Duodenal mucosa (tissue), 2 donors: Measurements from ENCODE around the gene APBB2.
"Not testable (repeated sequence)": the region's sequence is repeated elsewhere in the genome, so short reads cannot be mapped to it uniquely, and the experiment has no call there.

ENCODE experiments used
- H3K27ac ChIP-seq: one replicate; pipeline ENCODE4 v1.7.0; 2013; ENCODE audit warnings: low read depth, low read length
- H3K27me3 ChIP-seq, 2 donors: one replicate each; pipeline ENCODE4 v1.7.0; 2013; ENCODE audit warnings: low read length in 2 of 2, control low read depth in 1 of 2; ENCODE audit not compliant: insufficient read depth in 2 of 2, control insufficient read depth in 1 of 2
- H3K36me3 ChIP-seq, 2 donors: one replicate each; pipeline ENCODE4 v1.7.0; 2013; ENCODE audit warnings: low read length in 2 of 2, control low read depth in 1 of 2; ENCODE audit not compliant: insufficient read depth in 2 of 2, control insufficient read depth in 1 of 2
- H3K4me1 ChIP-seq, 2 donors: one replicate each; pipeline ENCODE4 v1.7.0; 2013; ENCODE audit warnings: low read length in 2 of 2, control low read depth in 1 of 2; ENCODE audit not compliant: insufficient read depth in 2 of 2, control insufficient read depth in 1 of 2
- H3K4me3 ChIP-seq, 2 donors: one replicate each; pipeline ENCODE4 v1.7.0; 2013; ENCODE audit warnings: low read length in 2 of 2, low read depth in 1 of 2
- H3K9ac ChIP-seq, 2 donors: one replicate each; pipeline ENCODE4 v1.7.0; 2013; ENCODE audit warnings: low read length in 2 of 2, low read depth in 1 of 2
- H3K9me3 ChIP-seq, 2 donors: one replicate each; pipeline ENCODE4 v1.7.0; 2013; ENCODE audit warnings: low read length in 2 of 2, control low read depth in 1 of 2; ENCODE audit not compliant: control insufficient read depth in 1 of 2

The APBB2 gene

DNA sequence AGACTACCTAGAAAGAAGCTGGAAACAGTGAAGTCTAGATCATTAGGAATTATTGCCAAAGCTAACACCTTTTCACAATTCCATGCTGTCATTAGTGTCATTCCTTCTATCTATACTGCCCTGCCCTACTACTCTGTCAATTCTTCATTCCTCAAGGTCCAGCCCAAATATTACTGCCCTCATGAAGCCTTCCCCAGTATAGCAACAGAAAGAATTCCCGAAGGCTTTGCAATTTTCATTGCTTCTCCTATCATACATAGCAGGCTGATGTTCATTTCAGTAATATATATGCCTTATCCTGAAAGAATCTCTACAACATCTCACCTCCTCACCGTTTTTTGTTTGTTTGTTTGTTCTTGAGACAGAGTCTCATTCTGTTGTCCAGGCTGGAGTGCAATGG is 63.9 kb downstream of the APBB2 start:
- H3K27me3 ChIP-seq: no peaks in the 10 kb centered on the region
- H3K27ac ChIP-seq: no peak overlapping the region
- H3K4me3 ChIP-seq: no peak overlapping the region
- H3K9me3 ChIP-seq: no peaks in the 10 kb centered on the region
- no peaks in the 10 kb centered on the region for H3K36me3 ChIP-seq
- H3K4me1 ChIP-seq: peaks cover 2 to 13% of the 10 kb centered on the region in 2 donors
- no peak overlapping the region for H3K9ac ChIP-seq

DNA sequence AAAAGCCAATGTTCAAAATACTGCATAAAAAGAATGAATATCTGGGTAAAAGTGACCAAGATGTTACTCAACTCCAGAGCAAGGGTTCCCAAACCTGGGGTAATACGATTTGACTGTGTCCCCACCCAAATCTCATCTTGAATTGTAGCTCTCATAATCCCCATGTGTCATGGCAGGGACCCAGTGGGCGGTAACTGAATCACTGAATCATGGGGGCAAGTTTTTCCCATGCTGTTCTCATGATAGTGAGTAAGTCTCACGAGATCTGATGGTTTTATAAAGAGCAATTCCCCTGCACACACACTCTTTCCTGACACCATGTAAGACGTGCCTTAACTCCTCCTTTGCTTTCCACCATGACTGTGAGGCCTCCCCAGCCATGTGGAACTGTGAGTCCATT is 64.8 kb downstream of the APBB2 start:
- not testable (repeated sequence) for H3K27ac ChIP-seq, H3K9ac ChIP-seq, H3K36me3 ChIP-seq, H3K4me3 ChIP-seq, H3K9me3 ChIP-seq, H3K27me3 ChIP-seq
- peaks cover 10 to 14% of the 10 kb centered on the region in 2 donors for H3K4me1 ChIP-seq

DNA sequence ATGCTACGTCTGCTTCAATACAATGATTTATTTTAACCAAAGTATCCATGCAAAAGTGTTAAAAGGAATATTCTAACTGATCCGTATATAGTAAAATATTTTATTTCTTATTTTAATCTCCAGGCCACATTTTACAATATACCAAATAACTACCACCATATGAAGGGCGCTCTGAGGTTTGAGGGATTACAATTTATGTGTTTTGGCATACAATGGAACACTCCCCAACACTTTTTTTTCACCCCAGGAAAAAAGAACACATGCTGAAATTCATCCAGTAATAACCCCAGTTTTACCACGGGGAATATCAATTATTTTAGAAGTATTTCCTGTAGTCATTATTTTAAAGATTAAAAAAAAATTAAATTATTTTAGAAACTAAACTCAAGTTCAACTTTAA is 65.4 kb downstream of the APBB2 start:
- H3K27me3 ChIP-seq: no peaks in the 10 kb centered on the region
- H3K4me3 ChIP-seq: no peak overlapping the region
- no peak overlapping the region for H3K9ac ChIP-seq
- no peaks in the 10 kb centered on the region for H3K9me3 ChIP-seq
- H3K36me3 ChIP-seq: no peaks in the 10 kb centered on the region
- H3K4me1 ChIP-seq: peaks cover 14 to 16% of the 10 kb centered on the region in 2 donors
- no peak overlapping the region for H3K27ac ChIP-seq

DNA sequence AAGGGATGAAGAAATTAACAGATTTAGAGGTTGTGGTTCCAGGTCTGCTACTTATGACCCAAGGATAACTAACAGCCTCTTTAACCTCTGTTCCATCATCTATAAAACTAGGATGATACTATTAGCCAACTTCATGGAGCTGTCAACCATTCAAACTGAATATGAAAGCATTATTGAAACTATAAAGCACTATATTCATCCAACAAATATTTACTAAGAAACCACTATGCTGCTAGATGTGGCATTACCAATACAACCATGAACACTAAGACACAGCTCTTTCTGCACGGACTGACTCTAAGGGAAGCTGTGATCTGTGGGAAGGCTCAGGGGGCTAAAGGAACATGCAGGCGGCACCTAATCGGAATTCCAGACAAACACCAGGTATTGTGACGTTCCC is 66.0 kb downstream of the APBB2 start:
- Histone ChIP-seq H3K9me3 (no peaks in the 10 kb centered on the region), H3K9ac (no peak overlapping the region), H3K4me3 (no peak overlapping the region), H3K27me3 (no peaks in the 10 kb centered on the region), H3K4me1 (peaks cover 15 to 20% of the 10 kb centered on the region in 2 donors), H3K36me3 (no peaks in the 10 kb centered on the region), H3K27ac (no peak overlapping the region)

- H3K27me3 ChIP-seq, H3K36me3 ChIP-seq, H3K9ac ChIP-seq, H3K27ac ChIP-seq, H3K4me3 ChIP-seq, H3K9me3 ChIP-seq: not testable (repeated sequence)
- peaks cover 22 to 25% of the 10 kb centered on the region in 2 donors for H3K4me1 ChIP-seq
Measured at GRCh38 chr4:41147570-41147969, 66.8 kb downstream of the APBB2 start.

DNA sequence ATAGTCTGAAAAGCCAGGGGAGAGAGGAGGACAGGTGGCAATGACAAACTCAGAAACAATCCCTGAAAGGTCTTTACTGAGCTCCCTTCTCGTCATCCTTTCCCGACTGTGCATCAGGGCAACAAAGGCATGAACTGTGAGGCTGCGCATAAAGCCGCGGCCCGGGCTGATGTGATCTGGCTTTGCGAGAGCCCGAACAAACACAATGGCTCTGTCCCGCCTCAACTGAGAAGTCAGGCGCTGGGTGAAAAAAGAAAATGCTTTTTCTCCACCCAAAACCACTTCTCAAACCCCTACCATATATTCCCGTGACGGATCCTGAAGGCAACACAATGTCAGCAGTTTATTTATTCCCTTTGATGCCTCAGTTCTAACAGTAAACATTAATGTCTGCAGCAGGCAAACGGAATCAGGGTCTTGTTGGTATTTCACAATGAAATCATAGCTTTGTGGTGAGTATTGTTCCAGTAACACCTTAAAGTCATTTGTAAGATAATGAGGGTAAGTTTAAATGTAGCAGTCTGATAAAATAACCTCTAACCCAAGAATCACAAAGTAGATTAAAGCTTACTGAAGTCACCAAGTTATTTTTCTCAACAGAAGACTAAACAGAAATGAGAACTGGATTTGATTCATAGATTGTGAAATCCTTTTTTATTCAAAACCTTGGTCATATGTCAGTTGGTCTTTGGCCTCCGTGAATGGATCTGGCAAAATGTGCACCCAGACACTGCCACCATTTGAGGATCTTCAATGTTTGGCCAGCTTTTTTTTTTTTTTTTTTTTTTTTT is 67.4 kb downstream of the APBB2 start:
- Histone ChIP-seq H3K4me3 (no peak overlapping the region), H3K27me3 (no peaks in the 10 kb centered on the region), H3K4me1 (peaks cover 27 to 31% of the 10 kb centered on the region in 2 donors), H3K9ac (no peak overlapping the region), H3K27ac (peak overlapping the region; percentile 2), H3K36me3 (no peaks in the 10 kb centered on the region), H3K9me3 (no peaks in the 10 kb centered on the region)

- peaks cover 27 to 32% of the 10 kb centered on the region in 2 donors for H3K4me1 ChIP-seq
- no peaks in the 10 kb centered on the region for H3K9me3 ChIP-seq
- H3K9ac ChIP-seq: no peak overlapping the region
- no peak overlapping the region for H3K27ac ChIP-seq
- H3K27me3 ChIP-seq: no peaks in the 10 kb centered on the region
- H3K36me3 ChIP-seq: peaks cover 0 to under 1% of the 10 kb centered on the region in 2 donors
- H3K4me3 ChIP-seq: no peak overlapping the region
Measured at GRCh38 chr4:41146196-41146595, 68.1 kb downstream of the APBB2 start.

DNA sequence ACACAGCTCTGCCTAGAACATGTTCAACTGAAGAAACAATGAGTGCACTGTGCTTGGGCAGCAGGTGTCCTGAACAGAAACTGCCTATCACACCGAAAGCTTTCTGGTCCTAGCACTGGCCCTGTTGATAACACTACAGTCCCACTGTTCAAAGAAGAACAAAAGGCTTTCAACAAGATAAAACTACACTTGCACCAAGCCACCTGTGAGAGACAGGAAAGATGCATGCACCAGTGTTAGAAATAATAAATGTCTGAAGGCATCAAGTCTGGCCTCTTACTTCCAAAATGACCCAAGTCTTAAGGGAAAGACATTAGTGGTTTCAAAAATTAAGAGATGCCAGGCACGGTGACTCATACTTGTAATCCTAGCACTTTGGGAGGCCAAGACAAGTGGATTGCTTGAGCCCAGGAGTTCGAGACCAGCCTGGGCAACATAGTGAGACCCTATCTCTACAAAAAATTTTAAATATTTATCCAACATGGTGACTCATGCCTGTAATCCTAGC is 68.7 kb downstream of the APBB2 start:
- Histone ChIP-seq H3K9ac (no peak overlapping the region), H3K27me3 (no peaks in the 10 kb centered on the region), H3K4me1 (peaks cover 27 to 32% of the 10 kb centered on the region in 2 donors), H3K36me3 (peaks cover 0 to 3% of the 10 kb centered on the region in 2 donors), H3K4me3 (no peak overlapping the region), H3K27ac (no peak overlapping the region), H3K9me3 (no peaks in the 10 kb centered on the region)

GRCh38 chr4:41144812-41145211 is 69.5 kb downstream of the APBB2 start:
- no peak overlapping the region for H3K27ac ChIP-seq
- peaks cover 0 to 3% of the 10 kb centered on the region in 2 donors for H3K36me3 ChIP-seq
- H3K4me1 ChIP-seq: peaks cover 27 to 32% of the 10 kb centered on the region in 2 donors
- H3K9ac ChIP-seq: no peak overlapping the region
- H3K4me3 ChIP-seq: no peak overlapping the region
- H3K9me3 ChIP-seq: no peaks in the 10 kb centered on the region
- H3K27me3 ChIP-seq: no peaks in the 10 kb centered on the region

DNA sequence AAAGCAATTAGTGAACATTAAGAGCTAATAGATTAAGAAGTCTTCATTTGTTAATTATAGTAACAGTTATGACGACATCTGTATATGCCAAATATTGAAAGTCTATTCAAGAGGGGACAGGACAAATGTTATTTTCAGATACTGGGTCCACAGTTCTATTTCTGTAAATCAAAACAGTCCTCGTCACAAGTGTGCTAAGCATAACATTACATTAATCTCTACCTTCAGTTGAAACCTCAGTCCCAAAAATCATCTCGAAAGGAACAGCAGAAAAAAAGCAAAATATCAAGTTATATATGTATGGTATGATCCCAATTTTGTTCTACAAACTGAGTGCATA is 70.3 kb downstream of the APBB2 start:
- Histone ChIP-seq H3K36me3 (peaks cover 0 to 3% of the 10 kb centered on the region in 2 donors), H3K27ac (no peak overlapping the region), H3K4me1 (peaks cover 27 to 32% of the 10 kb centered on the region in 2 donors), H3K4me3 (no peak overlapping the region), H3K9ac (no peak overlapping the region), H3K27me3 (no peaks in the 10 kb centered on the region), H3K9me3 (no peaks in the 10 kb centered on the region)
